B cell (primary cell): ENCODE measurements around the gene PPP4R4. TPM values are rescaled to one million over a fixed set of nuclear protein-coding genes. Genes with fewer than 3 reads are reported as not detected.

Experiments
- ATAC-seq: fragments of 200-7000 bp; cut with Tn5 transposase; one replicate; pipeline ENCODE4 v1.10.0; 2021; ENCODE audit warnings: low read depth, mild to moderate bottlenecking, moderate number of reproducible peaks, moderate library complexity
- CTCF ChIA-PET: fragments of 350-600 bp; sonication (Branson Sonifier 250); formaldehyde crosslinking; loops from one replicate; lab custom pipeline; 2021; ENCODE audit warnings: antibody characterized with exemption, inconsistent platforms; lab: Charles Lee
- POLR2A ChIA-PET: fragments of 350-600 bp; sonication (Branson Sonifier 250); formaldehyde crosslinking; loops from one replicate; lab custom pipeline; 2021; ENCODE audit warnings: antibody characterized with exemption; lab: Charles Lee
- DNase-seq: peaks from one replicate; pipeline ENCODE4 v3.0.0; 2013
- H2AFZ ChIP-seq: 2 replicates; pipeline ENCODE4 v1.6.1; 2012; ENCODE audit warnings: mild to moderate bottlenecking, low read depth, low read length; ENCODE audit not compliant: insufficient read depth, poor library complexity, severe bottlenecking
- H3K27ac ChIP-seq, 2 donors: 1 replicate in 1 of 2; 2 replicates in 1 of 2; pipeline ENCODE4 v1.5.1; 2012 to 2013; ENCODE audit warnings: low read length in 2 of 2, mild to moderate bottlenecking in 2 of 2, moderate library complexity in 1 of 2
- H3K27me3 ChIP-seq, 4 experiments: fragments of 200-600 bp in 1 of 4; sonication (generic) in 1 of 4; replicated peaks in 1 of 4; 1 replicate in 2 of 4; 2 replicates in 2 of 4; pipeline versions ENCODE4 v1.6.1 to v1.7.0; 2013 to 2016; ENCODE audit warnings: low read length in 3 of 4, mild to moderate bottlenecking in 2 of 4, mixed read lengths in 1 of 4, moderate library complexity in 1 of 4; ENCODE audit not compliant: insufficient read depth in 4 of 4, control insufficient read depth in 3 of 4; ENCODE audit errors: control extremely low read depth in 1 of 4
- H3K36me3 ChIP-seq, 2 experiments: replicated peaks in 1 of 2; 1 replicate in 1 of 2; 2 replicates in 1 of 2; pipeline versions ENCODE4 v1.6.1 to v1.7.1; 2013; ENCODE audit warnings: low read length in 1 of 2; ENCODE audit not compliant: insufficient read depth in 2 of 2, control insufficient read depth in 1 of 2; ENCODE audit errors: control extremely low read depth in 1 of 2, extremely low read depth in 1 of 2
- H3K4me1 ChIP-seq, 2 donors: fragments of 200-600 bp in 1 of 2; sonication (generic) in 1 of 2; 1 replicate in 1 of 2; 2 replicates in 1 of 2; pipeline versions ENCODE4 v1.5.1 to v1.6.1; 2013 to 2017; ENCODE audit warnings: low read length in 2 of 2; ENCODE audit not compliant: control insufficient read depth in 2 of 2, insufficient read depth in 2 of 2
- H3K4me2 ChIP-seq: replicated peaks from 2 replicates; pipeline ENCODE3; 2012; ENCODE audit warnings: mild to moderate bottlenecking, low read depth, low read length; ENCODE audit not compliant: poor library complexity, severe bottlenecking
- H3K4me3 ChIP-seq, 5 experiments: fragments of 200-600 bp in 1 of 5; sonication (generic) in 1 of 5; 1 replicate in 3 of 5; 2 replicates in 2 of 5; pipeline versions ENCODE4 v1.5.1 to v1.7.0; 2011 to 2016; ENCODE audit warnings: low read length in 4 of 5, mild to moderate bottlenecking in 4 of 5, low read depth in 2 of 5, control low read depth in 1 of 5, moderate library complexity in 1 of 5; ENCODE audit not compliant: insufficient read depth in 1 of 5; ENCODE audit errors: control extremely low read depth in 1 of 5, extremely low read depth in 1 of 5
- H3K79me2 ChIP-seq: fragments of 200-600 bp; sonication (generic); one replicate; pipeline ENCODE4 v1.6.0; 2016; ENCODE audit warnings: low read length; ENCODE audit not compliant: control insufficient read depth, insufficient read depth
- H3K9ac ChIP-seq: fragments of 200-600 bp; sonication (generic); 2 replicates; pipeline ENCODE4 v1.6.1; 2017; ENCODE audit warnings: mild to moderate bottlenecking, low read length, moderate library complexity
- H3K9me3 ChIP-seq, 3 donors: one replicate each; pipeline versions ENCODE4 v1.6.1 to v1.7.1; 2013; ENCODE audit warnings: low read length in 2 of 3; ENCODE audit not compliant: control insufficient read depth in 2 of 3, insufficient read depth in 1 of 3; ENCODE audit errors: control extremely low read depth in 1 of 3
- H4K20me1 ChIP-seq: 2 replicates; pipeline ENCODE4 v1.6.0; 2012; ENCODE audit warnings: mild to moderate bottlenecking, low read length; ENCODE audit not compliant: insufficient read depth, control insufficient read depth, poor library complexity, severe bottlenecking
- H3K27ac Mint-ChIP-seq: one replicate; pipeline ENCODE4 v1.8.0; 2021; ENCODE audit warnings: mixed read lengths
- H3K27me3 Mint-ChIP-seq: one replicate; pipeline ENCODE4 v1.8.0; 2021; ENCODE audit warnings: mixed read lengths
- H3K4me1 Mint-ChIP-seq: one replicate; pipeline ENCODE4 v1.8.0; 2021; ENCODE audit warnings: mixed read lengths
- H3K4me3 Mint-ChIP-seq: one replicate; pipeline ENCODE4 v1.8.0; 2021; ENCODE audit warnings: mixed read lengths
- H3K9me3 Mint-ChIP-seq: one replicate; pipeline ENCODE4 v1.8.0; 2022; ENCODE audit warnings: mixed read lengths; ENCODE audit not compliant: insufficient read depth
- CTCF ChIP-seq: fragments of 200-600 bp; IDR thresholded peaks from one replicate; pipeline ENCODE4 v1.8.0; 2022; ENCODE audit warnings: antibody characterized with exemption, mild to moderate bottlenecking
- EZH2 ChIP-seq: IDR thresholded peaks from 2 replicates; pipeline ENCODE4 v1.6.1; 2012; ENCODE audit warnings: borderline replicate concordance, low read depth, mild to moderate bottlenecking, moderate library complexity, low read length; ENCODE audit not compliant: insufficient read depth, poor library complexity, severe bottlenecking
- WGBS: methylation state at CpG from one replicate; pipeline ENCODE4 v1.1.5; 2013; ENCODE audit warnings: missing lambda C conversion rate; ENCODE audit not compliant: insufficient coverage; 5-methylcytosine and 5-hydroxymethylcytosine counted together
- intact Hi-C: fragments of 100-400 bp; cut with micrococcal nuclease; formaldehyde crosslinking; loops from one replicate; pipeline ENCODE4 v1.10.0; 2022
- polyA plus RNA-seq: library from polyadenylated mRNA; depleted of rRNA; stranded (reverse); fragments of >200 nt; gene quantifications from 2 replicates; pipeline ENCODE4 v1.2.3, GENCODE V29; 2012
- total RNA-seq, 2 donors: library from RNA; stranded (reverse); fragments of 120-200 nt in 1 of 2; gene quantifications; 1 replicate in 1 of 2; 2 replicates in 1 of 2; pipeline versions ENCODE4 v1.2.3 to v1.2.4, GENCODE V29; 2013 to 2022

Gene PPP4R4
- total and polyA plus RNA-seq, 2 donors (not counting 1 experiment from before 2014, with no cell fraction given) = not detected

GRCh38 chr14:94177806-94178205 is 3.7 kb downstream of the PPP4R4 start:
- H3K27me3 ChIP-seq = peaks cover 2 to 45% (median 34%) of the 10 kb centered on the region in 4 experiments
- Mint-ChIP-seq H3K27ac (no peak overlapping the region), H3K4me1 (peaks cover 21% of the 10 kb centered on the region), H3K9me3 (no peaks in the 10 kb centered on the region), H3K27me3 (peaks cover 53% of the 10 kb centered on the region), H3K4me3 (no peak overlapping the region)
- no peak for TF ChIP-seq EZH2
- no peak for TF ChIP-seq CTCF
- ChIA-PET POLR2A (interaction anchor here (0.7 kb wide), 1 partner anchor 48 kb away, joined by 8 read pairs; no protein-coding TSS in a partner anchor), CTCF (interaction anchor here (1.0 kb wide), 1 partner anchor 142 kb away, joined by 4 read pairs; no protein-coding TSS in a partner anchor)
- no peak overlapping the region for H2AFZ ChIP-seq
- H3K4me2 ChIP-seq = no peak overlapping the region
- ATAC-seq (no peak), DNase-seq (no peak)
- H4K20me1 ChIP-seq = no peaks in the 10 kb centered on the region
- H3K27ac ChIP-seq = no peak overlapping the region
- peaks cover 25% of the 10 kb centered on the region in 2 donors for H3K4me1 ChIP-seq
- no CpG with 5 or more reads among the region's 1 CpG for WGBS
- H3K36me3 ChIP-seq = no peaks in the 10 kb centered on the region
- intact Hi-C loops = loop anchor here (1.0 to 10.0 kb wide), 2 partner anchors 152 to 993 kb away; partner anchors contain the start of genes LYSET, MOAP1 and OTUB2
- no peaks in the 10 kb centered on the region for H3K79me2 ChIP-seq
- peaks cover 0 to 6% (median 0%) of the 10 kb centered on the region in 3 donors for H3K9me3 ChIP-seq
- no peak overlapping the region for H3K4me3 ChIP-seq
- no peak overlapping the region for H3K9ac ChIP-seq

- Mint-ChIP-seq H3K27me3 (peaks cover 49% of the 10 kb centered on the region), H3K27ac (no peak overlapping the region), H3K9me3 (no peaks in the 10 kb centered on the region), H3K4me3 (no peak overlapping the region), H3K4me1 (peaks cover 13% of the 10 kb centered on the region)
- ATAC-seq = no peak
- Histone ChIP-seq H3K9me3 (no peaks in the 10 kb centered on the region), H3K79me2 (no peaks in the 10 kb centered on the region), H3K27me3 (peaks cover 2 to 38% (median 29%) of the 10 kb centered on the region in 4 experiments), H3K4me2 (no peak overlapping the region), H2AFZ (no peak overlapping the region), H3K36me3 (no peaks in the 10 kb centered on the region), H4K20me1 (no peaks in the 10 kb centered on the region), H3K27ac (no peak overlapping the region), H3K4me3 (no peak overlapping the region), H3K9ac (no peak overlapping the region), H3K4me1 (peaks cover 17 to 20% of the 10 kb centered on the region in 2 donors)
- TF ChIP-seq EZH2 (no peak), CTCF (no peak)
- ChIA-PET POLR2A (no interaction called here), CTCF (interaction anchor here (0.7 to 6.5 kb wide), 9 partner anchors 14 to 307 kb away, joined by 3 to 154 read pairs (median 15); partner anchors contain the start of gene IFI27L2)
- no peak for DNase-seq
- intact Hi-C loops = loop anchor here (10.0 kb wide), 1 partner anchor 994 kb away; the partner anchor contains the start of genes LYSET and MOAP1
- 80% methylated on average over 1 of the region's 2 CpGs for WGBS
Observed at GRCh38 chr14:94179244-94179643, 5.1 kb downstream of the PPP4R4 start.
